NCI-H226 (cell line): ENCODE results near the gene KLHL3.

ENCODE experiments used
- DNase-seq: peaks from one replicate; pipeline ENCODE4 v3.0.0-alpha.2; 2015

The KLHL3 gene

GRCh38 chr5:137743031-137743640, 7.2 kb upstream of the KLHL3 start:
- DNase-seq = peak; percentile 39

GRCh38 chr5:137741718-137742117, 5.8 kb upstream of the KLHL3 start:
- no peak for DNase-seq

GRCh38 chr5:137739737-137740136, 3.8 kb upstream of the KLHL3 start:
- DNase-seq = no peak

- DNase-seq = no peak
Measured at GRCh38 chr5:137738947-137739346, 3.1 kb upstream of the KLHL3 start.

- DNase-seq = no peak
Measured at GRCh38 chr5:137737349-137738131, 1.7 kb upstream of the KLHL3 start.

- no peak for DNase-seq
Measured at GRCh38 chr5:137736496-137736895, 607 bp upstream of the KLHL3 start.

- DNase-seq = no peak
Measured at GRCh38 chr5:137734962-137735554, 831 bp downstream of the KLHL3 start.

GRCh38 chr5:137734331-137734730, 1.6 kb downstream of the KLHL3 start:
- DNase-seq = no peak

- DNase-seq = no peak
Measured at GRCh38 chr5:137733922-137734321, 2.0 kb downstream of the KLHL3 start.

GRCh38 chr5:137733006-137733405, 2.9 kb downstream of the KLHL3 start:
- no peak for DNase-seq

- no peak for DNase-seq
Measured at GRCh38 chr5:137731176-137731575, 4.7 kb downstream of the KLHL3 start.

- no peak for DNase-seq
Measured at GRCh38 chr5:137730336-137730735, 5.6 kb downstream of the KLHL3 start.

GRCh38 chr5:137728048-137728447, 7.8 kb downstream of the KLHL3 start:
- DNase-seq = no peak

GRCh38 chr5:137727623-137728022, 8.3 kb downstream of the KLHL3 start:
- no peak for DNase-seq

- no peak for DNase-seq
Measured at GRCh38 chr5:137724251-137724650, 11.6 kb downstream of the KLHL3 start.

- no peak for DNase-seq
Measured at GRCh38 chr5:137718611-137719010, 17.3 kb downstream of the KLHL3 start.

- no peak for DNase-seq
Measured at GRCh38 chr5:137716337-137716736, 19.6 kb downstream of the KLHL3 start.

- DNase-seq = no peak
Measured at GRCh38 chr5:137715456-137715855, 20.4 kb downstream of the KLHL3 start.

- no peak for DNase-seq
Measured at GRCh38 chr5:137714946-137715345, 20.9 kb downstream of the KLHL3 start.

GRCh38 chr5:137714494-137714893, 21.4 kb downstream of the KLHL3 start:
- DNase-seq = no peak

- no peak for DNase-seq
Measured at GRCh38 chr5:137712139-137712667, 23.7 kb downstream of the KLHL3 start.

GRCh38 chr5:137710086-137710485, 25.8 kb downstream of the KLHL3 start:
- DNase-seq = no peak

- no peak for DNase-seq
Measured at GRCh38 chr5:137708796-137709559, 26.9 kb downstream of the KLHL3 start.
